Hepatocyte (in vitro differentiated cells): ENCODE data around the gene ARF4. TPM values are rescaled to one million over a fixed set of nuclear protein-coding genes. Genes with fewer than 3 reads are reported as not detected.
A peak's percentile ranks its signal among the peaks of the same experiment; 100 is the strongest.

Source experiments
- DNase-seq: peaks from one replicate; pipeline ENCODE4 v3.0.0-alpha.2; 2016; ENCODE audit warnings: low spot score
- H2AFZ ChIP-seq: fragments of 200-600 bp; sonication (generic); 2 replicates; pipeline ENCODE4 v1.6.0; 2016; ENCODE audit warnings: antibody characterized with exemption, mild to moderate bottlenecking
- H3K27ac ChIP-seq: fragments of 200-600 bp; sonication (generic); 2 replicates; pipeline ENCODE4 v1.5.1; 2016; ENCODE audit warnings: mild to moderate bottlenecking
- H3K27me3 ChIP-seq: fragments of 200-600 bp; sonication (generic); 2 replicates; pipeline ENCODE4 v1.6.1; 2016
- H3K36me3 ChIP-seq: fragments of 200-600 bp; sonication (generic); replicated peaks from 2 replicates; pipeline ENCODE4 v1.5.1; 2016; ENCODE audit warnings: low read depth; ENCODE audit not compliant: insufficient read depth
- H3K4me1 ChIP-seq: fragments of 200-600 bp; sonication (generic); 2 replicates; pipeline ENCODE4 v1.5.1; 2016; ENCODE audit warnings: mild to moderate bottlenecking, moderate library complexity; ENCODE audit not compliant: insufficient read depth
- H3K4me2 ChIP-seq: fragments of 200-600 bp; sonication (generic); 2 replicates; pipeline ENCODE4 v1.6.0; 2016
- H3K4me3 ChIP-seq: fragments of 200-600 bp; sonication (generic); 2 replicates; pipeline ENCODE4 v1.5.1; 2016; ENCODE audit warnings: mild to moderate bottlenecking
- H3K79me2 ChIP-seq: fragments of 200-600 bp; sonication (generic); 2 replicates; pipeline ENCODE4 v1.6.0; 2017; ENCODE audit warnings: mild to moderate bottlenecking
- H3K9me2 ChIP-seq: fragments of 200-600 bp; sonication (generic); replicated peaks from 2 replicates; pipeline ENCODE4 v1.6.0; 2017; ENCODE audit warnings: mild to moderate bottlenecking; ENCODE audit not compliant: insufficient read depth
- H3K9me3 ChIP-seq: fragments of 200-600 bp; sonication (generic); 2 replicates; pipeline ENCODE4 v1.5.1; 2016; ENCODE audit warnings: low read depth, mild to moderate bottlenecking
- H4K20me1 ChIP-seq: fragments of 200-600 bp; sonication (generic); 2 replicates; pipeline ENCODE4 v1.6.0; 2016; ENCODE audit warnings: mild to moderate bottlenecking; ENCODE audit not compliant: insufficient read depth, poor library complexity, severe bottlenecking
- CTCF ChIP-seq: fragments of 200-600 bp; sonication (generic); IDR thresholded peaks from 2 replicates; pipeline ENCODE4 v1.5.1; 2016; ENCODE audit warnings: antibody characterized with exemption, mild to moderate bottlenecking; ENCODE audit not compliant: poor library complexity
- EZH2 ChIP-seq: fragments of 200-600 bp; sonication (generic); IDR thresholded peaks from 2 replicates; pipeline ENCODE4 v1.6.1; 2016; ENCODE audit warnings: antibody characterized with exemption, mild to moderate bottlenecking, borderline replicate concordance
- EZH2phosphoT487 ChIP-seq: fragments of 200-600 bp; sonication (generic); IDR thresholded peaks from one replicate; pipeline ENCODE4 v1.6.1; 2018; ENCODE audit warnings: antibody characterized with exemption, mild to moderate bottlenecking, low read depth, moderate library complexity; ENCODE audit not compliant: unreplicated experiment, severe bottlenecking
- WGBS: methylation state at CpG from one replicate; pipeline ENCODE4 v1.1.6; 2016; ENCODE audit warnings: low lambda C conversion rate; ENCODE audit errors: missing lambda C conversion rate; 5-methylcytosine and 5-hydroxymethylcytosine counted together
- polyA plus RNA-seq: library from polyadenylated mRNA; unstranded; fragments of >200 nt; fragmentation: Nextera tagmentation; extraction: Ambion mirVana; gene quantifications from 2 replicates; pipeline ENCODE4 v1.2.1, GENCODE V29; 2016
- total RNA-seq: library from RNA; depleted of rRNA; stranded (reverse); fragments of >200 nt; gene quantifications from 2 replicates; pipeline ENCODE4 v1.2.3, GENCODE V29; 2014

ARF4 gene
- total and polyA plus RNA-seq, 2 experiments from 2014 or later: 363 to 449 TPM

- Histone ChIP-seq H2AFZ (no peak overlapping the region), H3K27me3 (no peaks in the 10 kb centered on the region), H3K4me1 (peaks cover 15% of the 10 kb centered on the region), H3K79me2 (peaks cover 95% of the 10 kb centered on the region), H3K36me3 (no peaks in the 10 kb centered on the region), H3K9me2 (no peaks in the 10 kb centered on the region), H3K4me3 (no peak overlapping the region), H3K27ac (no peak overlapping the region), H3K9me3 (no peaks in the 10 kb centered on the region), H3K4me2 (peak overlapping the region; percentile 84), H4K20me1 (peaks cover 90% of the 10 kb centered on the region)
- WGBS: 76% methylated on average over 6 of the region's 6 CpGs
- no peak for DNase-seq
- TF ChIP-seq CTCF (no peak), EZH2 (no peak), EZH2phosphoT487 (no peak)
Observed at GRCh38 chr3:57592306-57592705, 4.8 kb downstream of the ARF4 start.

DNA sequence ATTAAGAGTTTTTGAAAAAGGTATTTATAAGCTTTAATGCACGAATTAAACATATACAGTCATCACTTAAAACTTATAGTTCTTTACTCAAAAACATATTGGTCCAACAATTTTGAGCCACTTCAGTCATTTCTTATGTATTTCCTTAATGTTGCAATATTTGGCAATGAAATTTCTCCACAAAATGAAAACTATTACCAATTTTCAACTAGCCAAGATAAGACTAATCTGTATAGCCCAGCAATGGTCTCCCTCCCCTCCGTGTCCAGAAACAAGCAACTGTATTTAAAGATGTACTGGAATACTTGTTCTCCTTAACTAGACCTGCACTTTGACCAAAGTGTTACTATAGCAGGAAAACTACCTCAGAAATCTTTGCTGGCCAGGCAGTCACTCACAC is 9.2 kb downstream of the ARF4 start:
- Histone ChIP-seq H3K27me3 (no peaks in the 10 kb centered on the region), H3K27ac (peak overlapping the region; percentile 42), H3K79me2 (peaks cover 100% of the 10 kb centered on the region), H3K36me3 (no peaks in the 10 kb centered on the region), H3K4me2 (peak overlapping the region; percentile 31), H2AFZ (no peak overlapping the region), H3K4me3 (no peak overlapping the region), H3K9me3 (no peaks in the 10 kb centered on the region), H4K20me1 (peaks cover 100% of the 10 kb centered on the region), H3K4me1 (peaks cover 29% of the 10 kb centered on the region), H3K9me2 (no peaks in the 10 kb centered on the region)
- 71% methylated on average over 2 of the region's 2 CpGs for WGBS
- TF ChIP-seq EZH2: no peak
- TF ChIP-seq EZH2phosphoT487: no peak
- no peak for TF ChIP-seq CTCF
- DNase-seq: no peak

GRCh38 chr3:57586778-57587177 is 10.4 kb downstream of the ARF4 start:
- no peak overlapping the region for H2AFZ ChIP-seq
- 81% methylated on average over 6 of the region's 6 CpGs for WGBS
- H3K9me3 ChIP-seq: no peaks in the 10 kb centered on the region
- no peaks in the 10 kb centered on the region for H3K36me3 ChIP-seq
- peak overlapping the region; percentile 14 for H3K4me2 ChIP-seq
- H3K9me2 ChIP-seq: no peaks in the 10 kb centered on the region
- H4K20me1 ChIP-seq: peaks cover 100% of the 10 kb centered on the region
- H3K4me3 ChIP-seq: no peak overlapping the region
- DNase-seq: no peak
- peaks cover 100% of the 10 kb centered on the region for H3K79me2 ChIP-seq
- peak overlapping the region; percentile 31 for H3K27ac ChIP-seq
- H3K4me1 ChIP-seq: peaks cover 31% of the 10 kb centered on the region
- TF ChIP-seq EZH2 (no peak), CTCF (no peak), EZH2phosphoT487 (no peak)
- no peaks in the 10 kb centered on the region for H3K27me3 ChIP-seq

GRCh38 chr3:57583544-57583943 is 13.6 kb downstream of the ARF4 start:
- TF ChIP-seq EZH2 (no peak), EZH2phosphoT487 (no peak), CTCF (no peak)
- no peaks in the 10 kb centered on the region for H3K9me2 ChIP-seq
- H3K4me1 ChIP-seq: peaks cover 32% of the 10 kb centered on the region
- no peak overlapping the region for H3K4me3 ChIP-seq
- no peaks in the 10 kb centered on the region for H3K27me3 ChIP-seq
- DNase-seq: peak; percentile 10
- no peaks in the 10 kb centered on the region for H3K9me3 ChIP-seq
- 64% methylated on average over 2 of the region's 2 CpGs for WGBS
- peak overlapping the region; percentile 56 for H3K27ac ChIP-seq
- H3K79me2 ChIP-seq: peaks cover 100% of the 10 kb centered on the region
- H4K20me1 ChIP-seq: peaks cover 89% of the 10 kb centered on the region
- no peaks in the 10 kb centered on the region for H3K36me3 ChIP-seq
- H3K4me2 ChIP-seq: peak overlapping the region; percentile 2
- H2AFZ ChIP-seq: no peak overlapping the region
